ENCODE measurements around the gene PRTFDC1.

GRCh38 chr10:24984906-24985305 is 32.5 kb upstream of the PRTFDC1 start:
- TF ChIP-seq CTCF (IDR thresholded peaks at IDR 0.05; ENCODE audit: control extremely low read depth in 1 of 3, insufficient read depth in 1 of 3, low read depth in 1 of 3, low read length in 3 of 3) (no peak), EP300 (IDR thresholded peaks at IDR 0.05; ENCODE audit: borderline replicate concordance in 1 of 2, low read depth in 2 of 2, low read length in 2 of 2) (no peak), MAX (IDR thresholded peaks at IDR 0.05) (no peak), TAF1 (IDR thresholded peaks at IDR 0.05; ENCODE audit: low read depth, low read length) (no peak), JUND (IDR thresholded peaks at IDR 0.05; ENCODE audit: low read length) (no peak), ATF2 (IDR thresholded peaks at IDR 0.05; ENCODE audit: low read length) (no peak), POLR2AphosphoS5 (IDR thresholded peaks at IDR 0.05; ENCODE audit: low read depth, low read length) (no peak), EZH2 (IDR thresholded peaks at IDR 0.05; ENCODE audit: low read depth, low read length, severe bottlenecking) (no peak), ATF3 (IDR thresholded peaks at IDR 0.05; ENCODE audit: insufficient read depth, low read depth, low read length) (no peak)

Measured in H1 (cell line).